ENCODE data around the gene KYAT1.

- TF ChIP-seq, protein P1, sequence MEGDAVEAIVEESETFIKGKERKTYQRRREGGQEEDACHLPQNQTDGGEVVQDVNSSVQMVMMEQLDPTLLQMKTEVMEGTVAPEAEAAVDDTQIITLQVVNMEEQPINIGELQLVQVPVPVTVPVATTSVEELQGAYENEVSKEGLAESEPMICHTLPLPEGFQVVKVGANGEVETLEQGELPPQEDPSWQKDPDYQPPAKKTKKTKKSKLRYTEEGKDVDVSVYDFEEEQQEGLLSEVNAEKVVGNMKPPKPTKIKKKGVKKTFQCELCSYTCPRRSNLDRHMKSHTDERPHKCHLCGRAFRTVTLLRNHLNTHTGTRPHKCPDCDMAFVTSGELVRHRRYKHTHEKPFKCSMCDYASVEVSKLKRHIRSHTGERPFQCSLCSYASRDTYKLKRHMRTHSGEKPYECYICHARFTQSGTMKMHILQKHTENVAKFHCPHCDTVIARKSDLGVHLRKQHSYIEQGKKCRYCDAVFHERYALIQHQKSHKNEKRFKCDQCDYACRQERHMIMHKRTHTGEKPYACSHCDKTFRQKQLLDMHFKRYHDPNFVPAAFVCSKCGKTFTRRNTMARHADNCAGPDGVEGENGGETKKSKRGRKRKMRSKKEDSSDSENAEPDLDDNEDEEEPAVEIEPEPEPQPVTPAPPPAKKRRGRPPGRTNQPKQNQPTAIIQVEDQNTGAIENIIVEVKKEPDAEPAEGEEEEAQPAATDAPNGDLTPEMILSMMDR (optimal IDR thresholded peaks at IDR 0.05 in 1 of 3, IDR thresholded peaks at IDR 0.05 in 1 of 3, conservative IDR thresholded peaks at IDR 0.05 in 1 of 3; ENCODE audit: extremely low read depth in 1 of 3, insufficient read depth in 2 of 3, low read length in 3 of 3) = no peak
- no peak for TF ChIP-seq EZH2 (IDR thresholded peaks at IDR 0.05; ENCODE audit: low read length)
Measured at GRCh38 chr9:128892221-128892921, 10.6 kb upstream of the KYAT1 start.

Data from keratinocyte (primary cell).